Occipital lobe (tissue), 2 donors: ENCODE measurements around the gene TMEM259. TPM values are rescaled to one million over a fixed set of nuclear protein-coding genes. Genes with fewer than 3 reads are reported as not detected.

Experiments used
- DNase-seq: peaks from one replicate; lab custom pipeline; 2025; lab: John Stamatoyannopoulos, UW
- total RNA-seq: library from RNA; depleted of rRNA; stranded (reverse); fragments of >200 nt; gene quantifications from one replicate; pipeline ENCODE4 v1.2.3, GENCODE V29; 2014

TMEM259 gene
- total RNA-seq, 1 donor from 2014 or later: 33.8 TPM

- DNase-seq: no peak
Measured at GRCh38 chr19:1055886-1056620, 35.1 kb upstream of the TMEM259 start.

GRCh38 chr19:1055028-1055425 is 34.1 kb upstream of the TMEM259 start:
- no peak for DNase-seq

GRCh38 chr19:1054102-1055027 is 33.4 kb upstream of the TMEM259 start:
- DNase-seq: no peak

- DNase-seq: no peak
Measured at GRCh38 chr19:1053176-1054101, 32.5 kb upstream of the TMEM259 start.

GRCh38 chr19:1052349-1052975 is 31.5 kb upstream of the TMEM259 start:
- no peak for DNase-seq

- DNase-seq: no peak
Measured at GRCh38 chr19:1051791-1052190, 30.9 kb upstream of the TMEM259 start.

- no peak for DNase-seq
Measured at GRCh38 chr19:1050989-1051788, 30.3 kb upstream of the TMEM259 start.

- no peak for DNase-seq
Measured at GRCh38 chr19:1049800-1050199, 28.9 kb upstream of the TMEM259 start.

- DNase-seq: no peak
Measured at GRCh38 chr19:1049106-1049505, 28.2 kb upstream of the TMEM259 start.

GRCh38 chr19:1047696-1048147 is 26.8 kb upstream of the TMEM259 start:
- no peak for DNase-seq

GRCh38 chr19:1046836-1047695 is 26.1 kb upstream of the TMEM259 start:
- DNase-seq: no peak

- no peak for DNase-seq
Measured at GRCh38 chr19:1046117-1046626, 25.2 kb upstream of the TMEM259 start.

GRCh38 chr19:1045247-1045603 is 24.3 kb upstream of the TMEM259 start:
- DNase-seq: no peak

- no peak for DNase-seq
Measured at GRCh38 chr19:1042689-1043511, 22.0 kb upstream of the TMEM259 start.

GRCh38 chr19:1041835-1042685 is 21.1 kb upstream of the TMEM259 start:
- DNase-seq: no peak

GRCh38 chr19:1041272-1041834 is 20.4 kb upstream of the TMEM259 start:
- no peak for DNase-seq
